IPS-20b (cell line): Measurements from ENCODE around the gene GNAO1.

Experiments used
- H3K27ac ChIP-seq: one replicate; pipeline ENCODE4 v1.5.1; 2013; ENCODE audit warnings: low read length
- H3K27me3 ChIP-seq: 2 replicates; pipeline ENCODE4 v1.6.1; 2013; ENCODE audit warnings: mild to moderate bottlenecking, low read length, inconsistent platforms; ENCODE audit not compliant: insufficient read depth
- H3K36me3 ChIP-seq: 2 replicates; pipeline ENCODE4 v1.6.1; 2013; ENCODE audit warnings: low read depth, mild to moderate bottlenecking, inconsistent platforms, low read length, moderate library complexity; ENCODE audit not compliant: insufficient read depth
- H3K4me1 ChIP-seq: 2 replicates; pipeline ENCODE4 v1.6.1; 2013; ENCODE audit warnings: mild to moderate bottlenecking, control low read depth, inconsistent platforms, low read length, moderate library complexity; ENCODE audit not compliant: insufficient read depth
- H3K4me3 ChIP-seq: 2 replicates; pipeline ENCODE4 v1.5.1; 2013; ENCODE audit warnings: mild to moderate bottlenecking, low read length, inconsistent platforms
- H3K9ac ChIP-seq: 2 replicates; pipeline ENCODE4 v1.6.1; 2013; ENCODE audit warnings: low read depth, mild to moderate bottlenecking, inconsistent platforms, low read length, moderate library complexity
- H3K9me3 ChIP-seq: 2 replicates; pipeline ENCODE4 v1.6.1; 2013; ENCODE audit warnings: mild to moderate bottlenecking, low read depth, low read length, inconsistent platforms; ENCODE audit not compliant: insufficient read depth

The GNAO1 gene

DNA sequence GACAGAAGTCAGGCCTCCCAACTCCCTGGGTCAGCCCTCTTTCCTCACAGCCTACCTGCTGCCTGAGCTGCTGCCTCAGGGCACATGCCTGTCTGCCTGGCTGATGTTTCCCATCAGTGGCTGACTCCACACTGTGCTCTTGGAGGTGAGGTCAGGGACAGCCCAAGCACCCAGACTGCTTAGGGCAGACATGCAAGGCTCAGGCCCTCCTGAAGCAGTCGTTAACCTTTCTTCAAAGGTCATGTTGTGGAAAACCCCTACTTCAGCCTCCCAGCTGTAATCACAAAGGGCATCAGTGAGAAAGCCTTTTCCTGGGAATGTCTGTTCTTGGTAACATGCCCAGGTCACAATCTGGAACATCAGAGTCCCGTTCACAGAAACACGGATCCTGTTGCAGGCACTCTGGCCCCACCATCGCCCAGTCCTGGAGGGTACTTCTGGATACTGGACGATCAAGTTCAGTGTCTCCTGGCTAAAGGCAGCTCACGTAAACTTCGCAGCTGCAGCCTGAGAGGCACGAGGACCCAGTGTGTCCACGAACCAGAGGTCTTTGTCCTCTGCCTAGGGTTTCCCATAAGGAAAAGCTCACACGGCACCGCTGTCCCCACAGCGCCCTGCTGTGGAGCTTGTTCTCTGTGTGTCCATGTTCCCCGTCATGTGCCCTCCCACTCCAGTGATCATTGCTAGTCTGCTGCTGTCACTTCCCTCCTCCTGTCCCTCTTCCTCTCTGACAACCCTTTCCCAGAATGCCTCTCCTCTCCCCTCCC lies 54.9 kb downstream of the GNAO1 start:
- Histone ChIP-seq H3K36me3 (no peaks in the 10 kb centered on the region), H3K4me1 (0 out of 2 replicates have a peak, but pooled peaks cover 4% of the 10 kb centered on the region), H3K9me3 (no peaks in the 10 kb centered on the region), H3K27ac (no peak overlapping the region), H3K4me3 (no peak overlapping the region), H3K9ac (no peak overlapping the region), H3K27me3 (no peaks in the 10 kb centered on the region)

- 0 out of 2 replicates have a peak, but pooled peaks cover 4% of the 10 kb centered on the region for H3K4me1 ChIP-seq
- H3K4me3 ChIP-seq = no peak overlapping the region
- H3K27ac ChIP-seq = no peak overlapping the region
- H3K9me3 ChIP-seq = no peaks in the 10 kb centered on the region
- no peak overlapping the region for H3K9ac ChIP-seq
- no peaks in the 10 kb centered on the region for H3K27me3 ChIP-seq
- no peaks in the 10 kb centered on the region for H3K36me3 ChIP-seq
These were observed 55.7 kb downstream of the GNAO1 start for GRCh38 chr16:56247018-56247417.

DNA sequence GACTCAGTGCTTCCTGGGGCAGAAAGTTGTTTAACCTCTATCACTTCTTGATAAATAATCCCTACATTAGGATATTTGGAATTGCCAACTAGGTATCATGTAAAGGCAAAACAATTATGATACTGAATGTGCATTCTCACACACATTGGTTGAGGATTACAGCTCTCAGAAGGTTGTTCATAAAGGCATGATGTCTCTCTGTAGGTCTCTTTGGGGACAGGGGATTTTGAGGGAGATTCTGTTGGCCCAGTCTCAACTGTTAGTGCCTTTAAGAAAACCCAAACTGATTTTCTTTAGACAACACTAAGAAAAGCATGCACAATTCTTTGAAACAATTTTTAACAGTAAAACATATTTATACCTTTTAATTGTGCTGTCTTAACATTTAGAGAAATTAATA lies 56.5 kb downstream of the GNAO1 start:
- Histone ChIP-seq H3K9ac (no peak overlapping the region), H3K27me3 (no peaks in the 10 kb centered on the region), H3K4me1 (0 out of 2 replicates have a peak, but pooled peaks cover 4% of the 10 kb centered on the region), H3K9me3 (no peaks in the 10 kb centered on the region), H3K4me3 (no peak overlapping the region), H3K27ac (no peak overlapping the region), H3K36me3 (no peaks in the 10 kb centered on the region)

DNA sequence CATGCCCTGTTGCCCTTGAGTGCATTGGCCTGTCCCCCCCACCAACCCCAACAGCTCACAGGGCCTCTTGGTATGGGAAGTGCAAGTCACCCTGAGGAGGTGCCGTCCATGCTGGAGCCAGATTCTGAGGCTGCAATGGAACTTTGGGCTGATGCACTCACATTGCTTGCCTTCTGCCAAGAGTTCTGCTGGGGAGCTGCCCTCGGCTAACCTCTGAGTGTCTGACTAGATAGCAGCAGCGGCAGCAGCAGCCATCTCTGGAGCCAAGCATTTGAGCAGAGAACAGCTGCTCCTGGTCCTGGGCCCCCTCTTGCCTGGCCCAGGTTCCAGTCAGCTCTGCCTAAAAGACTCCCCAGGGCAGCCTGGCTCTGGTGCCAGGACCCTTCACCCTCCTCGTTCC lies 61.5 kb downstream of the GNAO1 start:
- no peak overlapping the region for H3K4me3 ChIP-seq
- H3K27me3 ChIP-seq = no peaks in the 10 kb centered on the region
- no peak overlapping the region for H3K27ac ChIP-seq
- no peaks in the 10 kb centered on the region for H3K4me1 ChIP-seq
- H3K36me3 ChIP-seq = no peaks in the 10 kb centered on the region
- H3K9ac ChIP-seq = no peak overlapping the region
- H3K9me3 ChIP-seq = no peaks in the 10 kb centered on the region

DNA sequence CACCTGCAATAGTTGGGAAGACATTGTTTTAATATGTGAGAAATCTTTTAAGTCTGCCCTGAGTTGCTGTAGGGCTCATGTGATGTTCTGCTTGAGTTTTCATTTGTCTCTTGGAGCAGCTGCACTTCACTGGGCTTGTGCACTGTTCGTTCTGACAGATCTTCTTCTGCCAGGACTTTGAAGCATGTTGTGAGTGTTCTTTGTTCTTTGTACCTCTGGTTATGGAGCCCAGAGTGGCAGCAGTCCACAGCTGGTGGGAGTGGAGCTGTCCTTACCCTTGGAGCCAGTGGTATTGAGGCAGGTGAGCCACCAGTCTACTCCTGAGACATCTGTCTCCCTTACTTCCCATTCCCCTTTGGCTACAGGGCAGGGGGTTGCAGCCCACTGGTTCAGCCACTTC lies 64.6 kb downstream of the GNAO1 start:
- Histone ChIP-seq H3K4me3 (no peak overlapping the region), H3K27ac (no peak overlapping the region), H3K36me3 (no peaks in the 10 kb centered on the region), H3K9ac (no peak overlapping the region), H3K27me3 (no peaks in the 10 kb centered on the region), H3K4me1 (no peaks in the 10 kb centered on the region), H3K9me3 (no peaks in the 10 kb centered on the region)

GRCh38 chr16:56257239-56257638 lies 66.0 kb downstream of the GNAO1 start:
- Histone ChIP-seq H3K36me3 (no peaks in the 10 kb centered on the region), H3K4me3 (no peak overlapping the region), H3K27ac (no peak overlapping the region), H3K27me3 (no peaks in the 10 kb centered on the region), H3K9ac (no peak overlapping the region), H3K4me1 (no peaks in the 10 kb centered on the region), H3K9me3 (no peaks in the 10 kb centered on the region)

- H3K9me3 ChIP-seq = no peaks in the 10 kb centered on the region
- H3K9ac ChIP-seq = no peak overlapping the region
- no peak overlapping the region for H3K4me3 ChIP-seq
- H3K27ac ChIP-seq = no peak overlapping the region
- no peaks in the 10 kb centered on the region for H3K4me1 ChIP-seq
- no peaks in the 10 kb centered on the region for H3K27me3 ChIP-seq
- no peaks in the 10 kb centered on the region for H3K36me3 ChIP-seq
These were observed 66.5 kb downstream of the GNAO1 start for GRCh38 chr16:56257666-56258342.

- Histone ChIP-seq H3K27ac (no peak overlapping the region), H3K9me3 (no peaks in the 10 kb centered on the region), H3K27me3 (no peaks in the 10 kb centered on the region), H3K36me3 (no peaks in the 10 kb centered on the region), H3K4me3 (no peak overlapping the region), H3K9ac (no peak overlapping the region), H3K4me1 (peaks cover 4% of the 10 kb centered on the region; the same call in 1 of the 2 replicates)
These were observed 67.5 kb downstream of the GNAO1 start for GRCh38 chr16:56258508-56259424.

DNA sequence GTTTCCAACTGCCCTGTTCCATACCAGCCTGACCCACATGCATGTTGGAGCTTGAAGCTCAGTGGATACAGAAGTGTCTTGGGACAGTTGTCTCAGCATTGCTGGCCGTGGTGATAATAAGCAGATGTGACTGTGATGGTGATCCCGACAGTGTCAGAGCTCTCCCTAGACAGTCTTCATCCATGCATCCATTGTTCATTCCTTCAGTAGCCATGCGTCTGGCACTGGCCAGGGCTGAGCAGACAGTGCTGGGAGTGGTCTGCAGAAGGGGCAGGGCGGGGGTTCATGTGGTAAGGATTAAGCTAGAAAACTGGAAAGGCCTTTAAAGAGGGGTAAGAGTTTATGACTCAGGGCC lies 68.1 kb downstream of the GNAO1 start:
- no peak overlapping the region for H3K9ac ChIP-seq
- no peaks in the 10 kb centered on the region for H3K36me3 ChIP-seq
- peaks cover 10% of the 10 kb centered on the region; the same call in 1 of the 2 replicates for H3K4me1 ChIP-seq
- H3K9me3 ChIP-seq = no peaks in the 10 kb centered on the region
- no peaks in the 10 kb centered on the region for H3K27me3 ChIP-seq
- H3K4me3 ChIP-seq = no peak overlapping the region
- H3K27ac ChIP-seq = no peak overlapping the region

GRCh38 chr16:56260378-56261160 lies 69.3 kb downstream of the GNAO1 start:
- Histone ChIP-seq H3K9me3 (no peaks in the 10 kb centered on the region), H3K4me1 (peaks cover 10% of the 10 kb centered on the region; the same call in 1 of the 2 replicates), H3K27ac (no peak overlapping the region), H3K36me3 (no peaks in the 10 kb centered on the region), H3K27me3 (no peaks in the 10 kb centered on the region), H3K4me3 (no peak overlapping the region), H3K9ac (no peak overlapping the region)

GRCh38 chr16:56261656-56262055 lies 70.4 kb downstream of the GNAO1 start:
- Histone ChIP-seq H3K4me1 (peaks cover 10% of the 10 kb centered on the region; the same call in 1 of the 2 replicates), H3K27ac (no peak overlapping the region), H3K9me3 (no peaks in the 10 kb centered on the region), H3K4me3 (no peak overlapping the region), H3K27me3 (no peaks in the 10 kb centered on the region), H3K9ac (no peak overlapping the region), H3K36me3 (no peaks in the 10 kb centered on the region)
